WTC11 (cell line): ENCODE data around the gene PVALB.

Experiments used
- CREB1 ChIP-seq: sonication (generic); formaldehyde crosslinking; IDR thresholded peaks from 2 replicates; pipeline ENCODE4 v1.8.0; 2023; ENCODE audit warnings: mild to moderate bottlenecking, missing genetic modification reagents
- E2F4 ChIP-seq: sonication (generic); formaldehyde crosslinking; IDR thresholded peaks from 2 replicates; pipeline ENCODE4 v1.8.1; 2022; ENCODE audit warnings: low read depth, mild to moderate bottlenecking, moderate library complexity, missing genetic modification reagents, borderline replicate concordance
- E2F5 ChIP-seq: sonication (generic); formaldehyde crosslinking; IDR thresholded peaks from 2 replicates; pipeline ENCODE4 v1.8.1; 2022; ENCODE audit warnings: mild to moderate bottlenecking, moderate library complexity, missing genetic modification reagents
- EMX1 ChIP-seq: fragments of 250-450 bp; sonication (Bioruptor Pico); IDR thresholded peaks from 2 replicates; pipeline ENCODE4 v1.8.0; 2021; ENCODE audit warnings: mild to moderate bottlenecking
- FOXK1 ChIP-seq: sonication (generic); formaldehyde crosslinking; IDR thresholded peaks from 2 replicates; pipeline ENCODE4 v1.8.0; 2022; ENCODE audit warnings: mild to moderate bottlenecking, moderate library complexity, missing genetic modification reagents
- KAT7 ChIP-seq: sonication (generic); formaldehyde crosslinking; IDR thresholded peaks from 2 replicates; pipeline ENCODE4 v1.8.1; 2023; ENCODE audit warnings: missing genetic modification reagents, mild to moderate bottlenecking, borderline replicate concordance
- NFE2L1 ChIP-seq: sonication (generic); formaldehyde crosslinking; IDR thresholded peaks from 2 replicates; pipeline ENCODE4 v1.8.1; 2023; ENCODE audit warnings: missing genetic modification reagents
- NR3C1 ChIP-seq: sonication (generic); formaldehyde crosslinking; conservative IDR thresholded peaks from 2 replicates; pipeline ENCODE4 v1.8.1; 2023; ENCODE audit warnings: low read depth, mild to moderate bottlenecking, missing genetic modification reagents
- TCF7 ChIP-seq: sonication (generic); formaldehyde crosslinking; IDR thresholded peaks from 2 replicates; pipeline ENCODE4 v1.8.0; 2022; ENCODE audit warnings: mild to moderate bottlenecking, low read depth, missing genetic modification reagents, moderate library complexity
- ZNF512 ChIP-seq: sonication (generic); formaldehyde crosslinking; IDR thresholded peaks from 2 replicates; pipeline ENCODE4 v1.8.1; 2022; ENCODE audit warnings: missing genetic modification reagents, borderline replicate concordance

- TF ChIP-seq ZNF512 (CRISPR knock-in tag) (no peak), EMX1 (CRISPR knock-in tag) (no peak), E2F5 (CRISPR knock-in tag) (no peak), KAT7 (CRISPR knock-in tag) (no peak), E2F4 (CRISPR knock-in tag) (no peak), NR3C1 (CRISPR knock-in tag) (no peak), NFE2L1 (CRISPR knock-in tag) (no peak), TCF7 (no peak), CREB1 (CRISPR knock-in tag) (no peak), FOXK1 (CRISPR knock-in tag) (no peak)
Observed at GRCh38 chr22:36797911-36798673, 18.7 kb downstream of the PVALB start.
